ENCODE measurements around the gene PTBP1. TPM values are rescaled to one million over a fixed set of nuclear protein-coding genes. Genes with fewer than 3 reads are reported as not detected.

Gene PTBP1
- total and polyA plus RNA-seq, 2 of the 13 experiments (the other 11 are each of a cell fraction or from before 2014, with no cell fraction given), result 195 to 288 TPM

DNA sequence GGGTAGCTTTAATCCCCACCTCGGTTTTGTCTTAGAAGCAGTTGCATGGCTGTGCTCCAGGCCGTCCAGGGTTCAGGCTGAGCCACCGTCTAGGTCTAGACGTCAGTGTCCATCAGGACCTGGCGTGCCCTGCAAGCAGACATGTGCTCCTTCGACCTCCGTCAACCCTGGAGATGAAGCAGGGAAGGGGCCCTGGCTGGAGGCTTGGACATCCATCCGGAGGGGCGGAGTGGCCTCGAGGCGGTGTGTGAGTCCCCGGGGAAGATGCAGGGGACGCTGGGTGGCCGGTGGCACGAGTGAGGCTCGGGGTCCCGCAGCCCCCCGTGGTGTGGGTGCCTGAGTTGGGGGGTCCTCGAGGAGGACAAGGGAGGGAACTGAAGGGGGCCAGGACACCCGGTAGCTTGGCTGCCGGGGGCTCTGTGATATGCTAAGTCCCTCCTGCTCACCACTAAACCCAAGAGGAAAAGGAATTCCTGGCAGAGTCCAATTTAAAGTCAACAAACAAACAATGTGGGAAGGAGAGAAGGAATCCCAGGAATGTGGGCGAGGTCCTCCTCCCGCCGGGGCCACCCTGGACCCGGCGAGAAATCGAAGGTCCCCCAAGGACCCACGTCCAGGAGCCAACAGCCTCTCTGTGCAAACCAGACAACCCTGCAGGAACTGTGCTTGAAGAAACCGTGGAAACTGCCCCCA lies 14.9 kb upstream of the PTBP1 start (continued):
- TF ChIP-seq SUZ12 (IDR thresholded peaks at IDR 0.05; ENCODE audit: low read depth, low read length), result no peak
- no peak for TF ChIP-seq ZZZ3 (CRISPR knock-in tag; IDR thresholded peaks at IDR 0.05; ENCODE audit: borderline replicate concordance)
- no peak for TF ChIP-seq SALL2 (CRISPR knock-in tag; IDR thresholded peaks at IDR 0.05)
- peak; percentile 74 for TF ChIP-seq ZMAT3 (CRISPR knock-in tag; conservative IDR thresholded peaks at IDR 0.05)
- no peak for TF ChIP-seq FOXP1 (IDR thresholded peaks at IDR 0.05)
- TF ChIP-seq FOXP1 (CRISPR knock-in tag; IDR thresholded peaks at IDR 0.05), result peak; percentile 76
- TF ChIP-seq MTA1 (CRISPR knock-in tag; IDR thresholded peaks at IDR 0.05; ENCODE audit: borderline replicate concordance), result peak; percentile 71; the same call in 1 of the 2 replicates
- 0 out of 2 replicates have a peak, but pooled peaks have one; percentile 38 for TF ChIP-seq AHR (CRISPR knock-in tag; IDR thresholded peaks at IDR 0.05)
- peak; percentile 52; the same call in 1 of the 2 replicates for TF ChIP-seq ETV5 (CRISPR knock-in tag; IDR thresholded peaks at IDR 0.05; ENCODE audit: borderline replicate concordance)
- no peak for TF ChIP-seq ZNF431 (CRISPR knock-in tag; IDR thresholded peaks at IDR 0.05; ENCODE audit: borderline replicate concordance, low read depth)
- no peak for TF ChIP-seq TMF1 (CRISPR knock-in tag; IDR thresholded peaks at IDR 0.05; ENCODE audit: low read depth)
- TF ChIP-seq, protein P1, sequence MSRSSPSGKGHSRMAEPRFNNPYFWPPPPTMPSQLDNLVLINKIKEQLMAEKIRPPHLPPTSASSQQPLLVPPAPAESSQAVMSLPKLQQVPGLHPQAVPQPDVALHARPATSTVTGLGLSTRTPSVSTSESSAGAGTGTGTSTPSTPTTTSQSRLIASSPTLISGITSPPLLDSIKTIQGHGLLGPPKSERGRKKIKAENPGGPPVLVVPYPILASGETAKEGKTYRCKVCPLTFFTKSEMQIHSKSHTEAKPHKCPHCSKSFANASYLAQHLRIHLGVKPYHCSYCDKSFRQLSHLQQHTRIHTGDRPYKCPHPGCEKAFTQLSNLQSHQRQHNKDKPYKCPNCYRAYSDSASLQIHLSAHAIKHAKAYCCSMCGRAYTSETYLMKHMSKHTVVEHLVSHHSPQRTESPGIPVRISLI (CRISPR knock-in tag; IDR thresholded peaks at IDR 0.05; ENCODE audit: borderline replicate concordance), result no peak
- no peak for TF ChIP-seq ZNF776 (CRISPR knock-in tag; IDR thresholded peaks at IDR 0.05)
